H1 (cell line): ENCODE measurements around the gene OOSP3. TPM values are rescaled to one million over a fixed set of nuclear protein-coding genes. Genes with fewer than 3 reads are reported as not detected.

Experiments used
- CTCF ChIA-PET: fragments of 300-600 bp; sonication (Branson Sonifier 250); formaldehyde crosslinking; loops from one replicate; lab custom pipeline; 2021; ENCODE audit not compliant: partially characterized antibody; lab: Charles Lee
- POLR2A ChIA-PET: fragments of 300-600 bp; sonication (Branson Sonifier 250); formaldehyde crosslinking; loops from one replicate; lab custom pipeline; 2021; ENCODE audit warnings: inconsistent platforms; ENCODE audit not compliant: partially characterized antibody; lab: Charles Lee
- DNase-seq, 2 experiments: peaks; one replicate each; pipeline versions ENCODE4 v3.0.0 to v3.0.0-alpha.2; 2010 to 2022; ENCODE audit warnings: low spot score in 2 of 2, low read depth in 1 of 2, mixed read lengths in 1 of 2
- FAIRE-seq: peaks from 2 replicates; lab custom pipeline; 2011; peaks lifted over from hg19 to GRCh38; lab: Jason Lieb, UNC
- H2AFZ ChIP-seq: 2 replicates; pipeline ENCODE4 v1.8.1; 2012; ENCODE audit warnings: low read length, inconsistent platforms
- H2AK5ac ChIP-seq: 2 replicates; pipeline ENCODE4 v1.6.1; 2013; ENCODE audit warnings: low read depth, low read length
- H2BK120ac ChIP-seq: replicated peaks from 2 replicates; pipeline ENCODE3; 2013; ENCODE audit warnings: low read depth, low read length, inconsistent platforms
- H2BK12ac ChIP-seq: 2 replicates; pipeline ENCODE4 v1.6.1; 2013; ENCODE audit warnings: low read depth, low read length
- H2BK15ac ChIP-seq: 2 replicates; pipeline ENCODE4 v1.6.1; 2013; ENCODE audit warnings: low read length
- H2BK20ac ChIP-seq: 2 replicates; pipeline ENCODE4 v1.6.1; 2013; ENCODE audit warnings: low read length
- H2BK5ac ChIP-seq: 2 replicates; pipeline ENCODE4 v1.6.1; 2013; ENCODE audit warnings: low read depth, low read length
- H3K14ac ChIP-seq: 2 replicates; pipeline ENCODE4 v1.6.1; 2013; ENCODE audit warnings: inconsistent platforms; ENCODE audit not compliant: insufficient read length
- H3K18ac ChIP-seq: 2 replicates; pipeline ENCODE4 v1.6.1; 2013; ENCODE audit warnings: low read length; ENCODE audit errors: extremely low read depth
- H3K23ac ChIP-seq: 2 replicates; pipeline ENCODE4 v1.6.1; 2013; ENCODE audit warnings: inconsistent platforms; ENCODE audit not compliant: insufficient read length
- H3K23me2 ChIP-seq: 2 replicates; pipeline ENCODE4 v1.6.1; 2013; ENCODE audit warnings: low read depth, low read length
- H3K27ac ChIP-seq: 2 replicates; pipeline ENCODE4 v1.6.1; 2011; ENCODE audit warnings: low read depth, low read length, inconsistent platforms
- H3K27me3 ChIP-seq, 4 experiments: replicated peaks in 1 of 4; 1 replicate in 1 of 4; 2 replicates in 3 of 4; pipeline versions ENCODE4 v1.6.1 to v1.8.1; 2011 to 2013; ENCODE audit warnings: low read length in 3 of 4, mild to moderate bottlenecking in 3 of 4, inconsistent platforms in 2 of 4, mixed read lengths in 2 of 4, moderate library complexity in 1 of 4; ENCODE audit not compliant: control insufficient read depth in 3 of 4, insufficient read depth in 3 of 4; ENCODE audit errors: extremely low read depth in 1 of 4
- H3K36me3 ChIP-seq, 4 experiments: 2 replicates each; pipeline versions ENCODE4 v1.6.1 to v1.8.1; 2011 to 2013; ENCODE audit warnings: mild to moderate bottlenecking in 4 of 4, low read length in 3 of 4, moderate library complexity in 2 of 4, control low read depth in 1 of 4, inconsistent platforms in 1 of 4; ENCODE audit not compliant: insufficient read depth in 4 of 4, control insufficient read depth in 2 of 4
- H3K4ac ChIP-seq: replicated peaks from 2 replicates; pipeline ENCODE3; 2013; ENCODE audit warnings: low read length, low read depth, mixed read lengths, inconsistent platforms; ENCODE audit not compliant: insufficient read length
- H3K4me1 ChIP-seq, 4 experiments: replicated peaks in 1 of 4; 1 replicate in 1 of 4; 2 replicates in 3 of 4; pipeline versions ENCODE4 v1.6.1 to v1.8.1; 2011 to 2013; ENCODE audit warnings: low read length in 3 of 4, inconsistent platforms in 2 of 4, mixed read lengths in 1 of 4; ENCODE audit not compliant: insufficient read depth in 4 of 4, control insufficient read depth in 3 of 4
- H3K4me2 ChIP-seq, 2 experiments: 2 replicates each; pipeline versions ENCODE4 v1.6.1 to v1.8.1; 2011 to 2013; ENCODE audit warnings: low read depth in 2 of 2, low read length in 2 of 2, control low read depth in 1 of 2, inconsistent platforms in 1 of 2, mild to moderate bottlenecking in 1 of 2; ENCODE audit not compliant: insufficient read depth in 1 of 2
- H3K4me3 ChIP-seq, 4 experiments: fragments of 200-600, 300-600 bp in 1 of 4; sonication (generic), shearing (Covaris generic), sonication (Bioruptor Twin) in 1 of 4; 2 replicates each; pipeline versions ENCODE4 v1.5.1 to v1.8.1; 2011 to 2016; ENCODE audit warnings: low read length in 4 of 4, low read depth in 3 of 4, control low read depth in 2 of 4, inconsistent platforms in 2 of 4, mild to moderate bottlenecking in 2 of 4, mixed read lengths in 1 of 4, moderate library complexity in 1 of 4; ENCODE audit not compliant: insufficient read depth in 2 of 4; ENCODE audit errors: extremely low read depth in 1 of 4
- H3K56ac ChIP-seq: replicated peaks from 2 replicates; pipeline ENCODE3; 2013; ENCODE audit warnings: low read depth, mild to moderate bottlenecking, mixed read lengths, low read length, inconsistent platforms; ENCODE audit not compliant: insufficient read length
- H3K79me1 ChIP-seq: 2 replicates; pipeline ENCODE4 v1.6.1; 2013; ENCODE audit warnings: low read depth, low read length, control low read depth
- H3K79me2 ChIP-seq, 2 experiments: 2 replicates each; pipeline versions ENCODE4 v1.6.1 to v1.8.1; 2012 to 2013; ENCODE audit warnings: low read length in 2 of 2, mild to moderate bottlenecking in 2 of 2, inconsistent platforms in 1 of 2; ENCODE audit not compliant: insufficient read depth in 2 of 2, control insufficient read depth in 1 of 2
- H3K9ac ChIP-seq, 4 experiments: replicated peaks in 1 of 4; 1 replicate in 1 of 4; 2 replicates in 3 of 4; pipeline versions ENCODE4 v1.6.1 to v1.8.1; 2011 to 2013; ENCODE audit warnings: low read depth in 3 of 4, low read length in 3 of 4, control low read depth in 2 of 4, mild to moderate bottlenecking in 2 of 4, moderate library complexity in 2 of 4, inconsistent platforms in 1 of 4; ENCODE audit errors: extremely low read depth in 1 of 4
- H3K9me3 ChIP-seq, 2 experiments: 2 replicates each; pipeline versions ENCODE4 v1.6.1 to v1.8.1; 2012 to 2013; ENCODE audit warnings: mild to moderate bottlenecking in 2 of 2, moderate library complexity in 2 of 2, control low read depth in 1 of 2, inconsistent platforms in 1 of 2, low read depth in 1 of 2, low read length in 1 of 2, mixed read lengths in 1 of 2; ENCODE audit not compliant: insufficient read depth in 2 of 2
- H4K20me1 ChIP-seq, 2 experiments: replicated peaks in 1 of 2; 2 replicates each; pipeline versions ENCODE3 to v1.8.1; 2011 to 2013; ENCODE audit warnings: inconsistent platforms in 2 of 2, low read length in 2 of 2, mild to moderate bottlenecking in 1 of 2; ENCODE audit not compliant: insufficient read depth in 2 of 2, control insufficient read depth in 1 of 2
- H4K5ac ChIP-seq: 2 replicates; pipeline ENCODE4 v1.6.1; 2013; ENCODE audit warnings: low read length, low read depth, mixed read lengths, inconsistent platforms; ENCODE audit not compliant: insufficient read length
- H4K8ac ChIP-seq: 2 replicates; pipeline ENCODE4 v1.8.0; 2013; ENCODE audit warnings: mild to moderate bottlenecking, moderate library complexity, low read length, inconsistent platforms; ENCODE audit not compliant: insufficient read depth; ENCODE audit errors: extremely low read depth
- H4K91ac ChIP-seq: replicated peaks from 2 replicates; pipeline ENCODE3; 2013; ENCODE audit warnings: low read length, mixed read lengths, inconsistent platforms; ENCODE audit not compliant: insufficient read length
- CREB1 ChIP-seq: IDR thresholded peaks from 2 replicates; pipeline ENCODE4 v1.6.1; 2012; ENCODE audit warnings: inconsistent platforms
- RAD21 ChIP-seq, 2 experiments: IDR thresholded peaks in 1 of 2; conservative IDR thresholded peaks in 1 of 2; 2 replicates each; pipeline ENCODE4 v1.6.1; 2011; ENCODE audit warnings: low read depth in 2 of 2, low read length in 2 of 2, improper control_type of control experiment in 1 of 2, inconsistent platforms in 1 of 2, mild to moderate bottlenecking in 1 of 2, moderate library complexity in 1 of 2
- WGBS, 2 experiments: shearing (Covaris generic) in 1 of 2; methylation state at CpG; one replicate each; pipeline versions ENCODE4 v1.1.6 to v1.1.7; 2013 to 2015; ENCODE audit warnings: low lambda C conversion rate in 2 of 2, mixed read lengths in 2 of 2, inconsistent platforms in 1 of 2, low coverage in 1 of 2, missing lambda C conversion rate in 1 of 2; ENCODE audit not compliant: insufficient replicate concordance in 2 of 2, insufficient coverage in 1 of 2, insufficient read length in 1 of 2; ENCODE audit errors: extremely low coverage in 1 of 2, missing lambda C conversion rate in 1 of 2; 5-methylcytosine and 5-hydroxymethylcytosine counted together
- polyA plus RNA-seq, 7 experiments: library from polyadenylated mRNA; depleted of rRNA in 3 of 7; stranded (reverse) in 5 of 7; unstranded in 2 of 7; fragments of >200 nt in 5 of 7; fragments of 200-250 nt in 2 of 7; gene quantifications; 1 replicate in 5 of 7; 2 replicates in 1 of 7; 4 replicates in 1 of 7; pipeline versions ENCODE4 v1.2.1 to v1.2.3, GENCODE V29; 2011 to 2013; ENCODE audit warnings: missing spikeins in 2 of 7, mixed read lengths in 2 of 7
- total RNA-seq: library from RNA; stranded (reverse); fragmentation: NEBNext Ultra II Directional; extraction: Animal tissue kit (Norgen Biotek cat#: 25700); gene quantifications from 2 replicates; pipeline ENCODE4 v1.2.1, GENCODE V29; 2021
- TF ChIP-seq, protein P1 (sequence below), 3 experiments: IDR thresholded peaks; 1 replicate in 2 of 3; 2 replicates in 1 of 3; pipeline versions ENCODE4 v1.5.1 to v1.6.1; 2011; ENCODE audit warnings: low read length in 3 of 3, mild to moderate bottlenecking in 3 of 3, inconsistent platforms in 2 of 3, low read depth in 1 of 3, moderate library complexity in 1 of 3; ENCODE audit not compliant: insufficient read depth in 1 of 3; ENCODE audit errors: control extremely low read depth in 1 of 3

The OOSP3 gene
- total and polyA plus RNA-seq, 2 of the 8 experiments (the other 6 are each of a cell fraction or from before 2014, with no cell fraction given): not detected

DNA sequence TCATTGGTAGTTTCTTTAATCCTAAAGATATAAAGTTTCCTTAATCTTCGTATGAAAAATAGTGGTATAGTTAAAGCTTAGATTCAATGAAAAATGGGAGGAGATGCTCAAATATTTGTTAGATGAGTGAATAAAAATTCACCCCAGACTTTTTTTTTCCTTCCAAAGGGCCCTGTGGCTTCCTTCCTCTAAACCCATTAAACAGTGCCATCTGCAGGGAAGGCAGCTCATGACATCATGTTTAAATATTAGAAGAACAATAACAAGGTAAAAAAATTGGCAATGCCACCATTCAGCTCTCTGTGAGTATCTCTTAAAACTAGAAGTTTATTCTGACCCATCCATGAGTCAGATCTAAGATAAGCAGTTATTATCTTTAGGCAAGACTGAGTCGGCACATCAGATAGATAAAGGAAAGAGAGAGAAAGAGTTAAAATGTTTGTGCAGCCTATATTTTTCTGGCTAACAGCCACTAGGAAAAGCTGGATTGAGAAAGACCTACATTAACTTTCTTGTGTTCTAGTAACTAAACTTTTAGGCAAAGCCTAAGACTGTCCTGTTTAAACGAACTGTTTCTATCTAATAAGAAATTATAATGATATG, 40.5 kb downstream of the OOSP3 start:
- H3K18ac ChIP-seq: no peak overlapping the region
- no peaks in the 10 kb centered on the region for H3K36me3 ChIP-seq
- H3K9ac ChIP-seq: no peak overlapping the region
- no peak overlapping the region for H2BK15ac ChIP-seq
- ChIA-PET CTCF (interaction anchor here (0.7 to 3.4 kb wide), 35 partner anchors 9 to 718 kb away, joined by 3 to 29 read pairs (median 5); partner anchors contain the start of genes MRPL16, OOSP1 and STX3), POLR2A (interaction anchor here (0.8 to 1.4 kb wide), 3 partner anchors 109 to 164 kb away, joined by 3 to 4 read pairs (median 3); partner anchors contain the start of genes MRPL16 and STX3)
- H2BK5ac ChIP-seq: no peak overlapping the region
- 46% methylated on average over 3 of the region's 3 CpGs; no CpG with 5 or more reads in 1 of the 2 experiments for WGBS, 2 experiments
- H3K4me1 ChIP-seq: no peaks in the 10 kb centered on the region
- H4K91ac ChIP-seq: no peak overlapping the region
- no peak overlapping the region for H2BK20ac ChIP-seq
- H4K5ac ChIP-seq: no peak overlapping the region
- H3K79me1 ChIP-seq: no peaks in the 10 kb centered on the region
- no peak overlapping the region for H3K56ac ChIP-seq
- no peaks in the 10 kb centered on the region for H3K27me3 ChIP-seq
- H2BK120ac ChIP-seq: no peak overlapping the region
- H3K23me2 ChIP-seq: no peaks in the 10 kb centered on the region
- H3K4me3 ChIP-seq: no peak overlapping the region
- H3K27ac ChIP-seq: no peak overlapping the region
- FAIRE-seq: peak; percentile 32
- H3K4ac ChIP-seq: no peak overlapping the region
- TF ChIP-seq CREB1: no peak
- TF ChIP-seq, protein P1, sequence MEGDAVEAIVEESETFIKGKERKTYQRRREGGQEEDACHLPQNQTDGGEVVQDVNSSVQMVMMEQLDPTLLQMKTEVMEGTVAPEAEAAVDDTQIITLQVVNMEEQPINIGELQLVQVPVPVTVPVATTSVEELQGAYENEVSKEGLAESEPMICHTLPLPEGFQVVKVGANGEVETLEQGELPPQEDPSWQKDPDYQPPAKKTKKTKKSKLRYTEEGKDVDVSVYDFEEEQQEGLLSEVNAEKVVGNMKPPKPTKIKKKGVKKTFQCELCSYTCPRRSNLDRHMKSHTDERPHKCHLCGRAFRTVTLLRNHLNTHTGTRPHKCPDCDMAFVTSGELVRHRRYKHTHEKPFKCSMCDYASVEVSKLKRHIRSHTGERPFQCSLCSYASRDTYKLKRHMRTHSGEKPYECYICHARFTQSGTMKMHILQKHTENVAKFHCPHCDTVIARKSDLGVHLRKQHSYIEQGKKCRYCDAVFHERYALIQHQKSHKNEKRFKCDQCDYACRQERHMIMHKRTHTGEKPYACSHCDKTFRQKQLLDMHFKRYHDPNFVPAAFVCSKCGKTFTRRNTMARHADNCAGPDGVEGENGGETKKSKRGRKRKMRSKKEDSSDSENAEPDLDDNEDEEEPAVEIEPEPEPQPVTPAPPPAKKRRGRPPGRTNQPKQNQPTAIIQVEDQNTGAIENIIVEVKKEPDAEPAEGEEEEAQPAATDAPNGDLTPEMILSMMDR (IDR thresholded peaks at IDR 0.05; ENCODE audit: control extremely low read depth in 1 of 3, insufficient read depth in 1 of 3, low read depth in 1 of 3, low read length in 3 of 3): peak in 2 of 3 experiments; percentile 54 to 66; a peak in 3 of 4 replicates
- peak; percentile 80 to 88 for TF ChIP-seq RAD21 (IDR thresholded peaks at IDR 0.05 in 1 of 2, conservative IDR thresholded peaks at IDR 0.05 in 1 of 2; ENCODE audit: low read depth in 2 of 2, low read length in 2 of 2)
- peaks cover 20 to 28% of the 10 kb centered on the region in 2 experiments for H3K9me3 ChIP-seq
- H4K8ac ChIP-seq: no peak overlapping the region
- H4K20me1 ChIP-seq: no peaks in the 10 kb centered on the region
- no peak overlapping the region for H3K4me2 ChIP-seq
- H2AFZ ChIP-seq: no peak overlapping the region
- no peaks in the 10 kb centered on the region for H3K79me2 ChIP-seq
- no peak overlapping the region for H3K14ac ChIP-seq
- peak in 1 of 2 experiments; percentile 55 for DNase-seq
- no peak overlapping the region for H2BK12ac ChIP-seq
- no peak overlapping the region for H2AK5ac ChIP-seq
- no peak overlapping the region for H3K23ac ChIP-seq
